Naive thymus-derived CD4-positive, alpha-beta T cell (primary cell): ENCODE measurements around the gene SHOX. TPM values are rescaled to one million over a fixed set of nuclear protein-coding genes. Genes with fewer than 3 reads are reported as not detected.

Source experiments
- ATAC-seq: fragments of 150-1000 bp; cut with Tn5 transposase; 2 replicates; pipeline ENCODE4 v1.10.0; 2021; ENCODE audit warnings: mild to moderate bottlenecking, moderate library complexity
- CTCF ChIA-PET: fragments of 350-600 bp; sonication (Branson Sonifier 250); formaldehyde crosslinking; loops from one replicate; lab custom pipeline; 2021; ENCODE audit warnings: antibody characterized with exemption; lab: Charles Lee
- POLR2A ChIA-PET: fragments of 350-600 bp; sonication (Branson Sonifier 250); formaldehyde crosslinking; loops from one replicate; lab custom pipeline; 2021; ENCODE audit warnings: antibody characterized with exemption, inconsistent platforms; lab: Charles Lee
- DNase-seq, 9 donors: peaks; one replicate each; pipeline versions ENCODE4 v3.0.0 to v3.0.0-alpha.2; 2020 to 2022; ENCODE audit warnings: mixed read lengths in 1 of 9
- H3K27ac ChIP-seq: one replicate; pipeline ENCODE4 v1.7.0; 2013; ENCODE audit warnings: mild to moderate bottlenecking, low read depth, low read length, moderate library complexity
- H3K27me3 ChIP-seq, 2 donors: one replicate each; pipeline ENCODE4 v1.7.0; 2013; ENCODE audit warnings: low read length in 2 of 2, mild to moderate bottlenecking in 2 of 2, moderate library complexity in 2 of 2; ENCODE audit not compliant: control insufficient read depth in 2 of 2, insufficient read depth in 2 of 2
- H3K36me3 ChIP-seq, 3 experiments: 1 replicate in 2 of 3; 2 replicates in 1 of 3; pipeline ENCODE4 v1.7.0; 2013; ENCODE audit warnings: low read length in 3 of 3, mild to moderate bottlenecking in 3 of 3, moderate library complexity in 1 of 3; ENCODE audit not compliant: insufficient read depth in 3 of 3, control insufficient read depth in 2 of 3
- H3K4me1 ChIP-seq, 2 donors: one replicate each; pipeline ENCODE4 v1.7.0; 2013; ENCODE audit warnings: low read length in 2 of 2, mild to moderate bottlenecking in 2 of 2, moderate library complexity in 1 of 2; ENCODE audit not compliant: control insufficient read depth in 2 of 2, insufficient read depth in 2 of 2
- H3K4me3 ChIP-seq: 2 replicates; pipeline ENCODE4 v1.7.0; 2013; ENCODE audit warnings: mild to moderate bottlenecking, low read length
- H3K9me3 ChIP-seq, 3 experiments: 1 replicate in 2 of 3; 2 replicates in 1 of 3; pipeline ENCODE4 v1.7.0; 2013; ENCODE audit warnings: low read length in 3 of 3; ENCODE audit not compliant: control insufficient read depth in 2 of 3
- H3K27ac Mint-ChIP-seq, 9 donors: one replicate each; pipeline ENCODE4 v1.8.0; 2020 to 2022; ENCODE audit warnings: mixed read lengths in 9 of 9, mild to moderate bottlenecking in 8 of 9, moderate library complexity in 5 of 9, inconsistent platforms in 2 of 9
- H3K27me3 Mint-ChIP-seq, 5 donors: one replicate each; pipeline ENCODE4 v1.8.0; 2021 to 2022; ENCODE audit warnings: mixed read lengths in 5 of 5, mild to moderate bottlenecking in 1 of 5
- H3K36me3 Mint-ChIP-seq, 5 donors: one replicate each; pipeline ENCODE4 v1.8.0; 2020 to 2022; ENCODE audit warnings: mixed read lengths in 5 of 5, mild to moderate bottlenecking in 3 of 5, inconsistent platforms in 1 of 5
- H3K4me1 Mint-ChIP-seq, 7 donors: one replicate each; pipeline ENCODE4 v1.8.0; 2020 to 2022; ENCODE audit warnings: mixed read lengths in 7 of 7, mild to moderate bottlenecking in 3 of 7, inconsistent platforms in 1 of 7
- H3K4me3 Mint-ChIP-seq, 10 donors: one replicate each; pipeline ENCODE4 v1.8.0; 2020 to 2022; ENCODE audit warnings: mild to moderate bottlenecking in 10 of 10, mixed read lengths in 10 of 10, moderate library complexity in 6 of 10, inconsistent platforms in 2 of 10
- H3K9me3 Mint-ChIP-seq, 11 donors: one replicate each; pipeline ENCODE4 v1.8.0; 2020 to 2022; ENCODE audit warnings: mixed read lengths in 11 of 11, mild to moderate bottlenecking in 4 of 11, inconsistent platforms in 1 of 11, moderate library complexity in 1 of 11
- intact Hi-C, 2 donors: fragments of 100-400 bp; cut with micrococcal nuclease; formaldehyde crosslinking; loops; one replicate each; pipeline ENCODE4 v1.15.1; 2023
- polyA plus RNA-seq, 2 donors: library from polyadenylated mRNA; unstranded; fragments of 300-500 nt; fragmentation: Illumina TruSeq; gene quantifications; one replicate each; pipeline ENCODE4 v1.2.3, GENCODE V29; 2021
- total RNA-seq, 6 experiments: library from RNA in 5 of 6; stranded (reverse) in 5 of 6; gene quantifications; 1 replicate in 5 of 6; 2 replicates in 1 of 6; pipeline ENCODE4 v1.2.3 and lab custom pipeline; 2021 to 2026

The SHOX gene
- total and polyA plus RNA-seq, 7 experiments from 2014 or later = not detected

DNA sequence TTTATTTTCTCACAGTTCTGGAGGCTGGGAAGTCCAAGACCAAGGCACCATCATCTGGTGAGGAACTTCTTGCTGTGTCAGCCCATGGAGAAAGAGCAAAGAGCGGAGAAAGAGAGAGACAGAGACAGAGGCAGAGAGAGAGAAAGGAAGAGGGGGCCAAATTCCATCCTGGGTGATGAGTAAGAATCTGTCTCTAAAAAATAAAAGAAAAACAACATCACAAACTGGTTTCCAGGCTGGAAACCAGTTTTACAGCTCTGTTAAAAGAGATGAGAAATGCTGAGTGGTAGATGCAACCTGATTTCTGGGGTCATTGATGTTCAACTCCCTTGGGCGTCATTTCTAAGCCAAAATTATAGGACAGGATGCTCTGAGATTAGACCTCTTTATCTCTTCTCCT lies 72.9 kb downstream of the SHOX start:
- DNase-seq = no peak
- POLR2A ChIA-PET = no interaction called here

DNA sequence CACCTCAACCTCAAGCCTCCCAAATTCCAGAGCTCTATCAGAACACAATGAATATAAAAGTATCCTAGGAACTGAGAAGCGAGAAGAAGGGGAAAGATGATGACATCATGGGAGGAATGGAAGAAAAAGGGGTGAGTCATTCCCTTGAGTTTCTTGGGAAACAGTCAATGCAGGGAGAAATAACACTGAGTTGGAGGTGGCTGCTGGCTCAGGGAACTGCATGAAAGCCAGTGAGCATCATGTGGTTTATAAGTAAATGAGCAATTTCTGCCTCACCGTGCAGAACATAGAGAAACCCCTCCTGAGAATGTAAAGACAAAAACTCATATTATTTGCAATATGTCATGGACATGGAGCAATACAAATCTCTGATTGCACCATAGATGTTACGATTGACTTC lies 73.3 kb downstream of the SHOX start:
- DNase-seq (no peak), ATAC-seq (no peak)
- Histone ChIP-seq H3K27me3 (no peaks in the 10 kb centered on the region), H3K4me1 (no peaks in the 10 kb centered on the region), H3K9me3 (peaks cover 0 to 10% (median 0%) of the 10 kb centered on the region in 3 experiments), H3K27ac (no peak overlapping the region), H3K36me3 (no peaks in the 10 kb centered on the region), H3K4me3 (no peak overlapping the region)
- Mint-ChIP-seq H3K36me3 (peaks cover 0 to 4% (median 0%) of the 10 kb centered on the region in 5 donors), H3K4me3 (no peak overlapping the region), H3K27me3 (peaks cover 0 to 15% (median 10%) of the 10 kb centered on the region in 5 donors), H3K27ac (no peak overlapping the region), H3K4me1 (no peaks in the 10 kb centered on the region), H3K9me3 (peaks cover 8 to 63% (median 19%) of the 10 kb centered on the region in 11 donors)
- CTCF ChIA-PET = no interaction called here
- POLR2A ChIA-PET = no interaction called here
- intact Hi-C loops = no loop called here

More for the DNA sequence above, 72.9 kb downstream of the SHOX start:
- Mint-ChIP-seq H3K4me3 (no peak overlapping the region), H3K9me3 (peaks cover 11 to 66% (median 19%) of the 10 kb centered on the region in 11 donors), H3K27me3 (peaks cover 0 to 19% (median 12%) of the 10 kb centered on the region in 5 donors), H3K36me3 (peaks cover 0 to 4% (median 0%) of the 10 kb centered on the region in 5 donors), H3K4me1 (peaks cover 0 to 3% (median 0%) of the 10 kb centered on the region in 7 donors), H3K27ac (no peak overlapping the region)
- H3K9me3 ChIP-seq = peaks cover 0 to 10% (median 0%) of the 10 kb centered on the region in 3 experiments
- no peaks in the 10 kb centered on the region for H3K4me1 ChIP-seq
- H3K27me3 ChIP-seq = no peaks in the 10 kb centered on the region
- H3K36me3 ChIP-seq = no peaks in the 10 kb centered on the region
- ATAC-seq = no peak
- H3K27ac ChIP-seq = no peak overlapping the region
- CTCF ChIA-PET = no interaction called here
- intact Hi-C loops = no loop called here
- H3K4me3 ChIP-seq = no peak overlapping the region

Other genes starting within 250 kb of the SHOX start
- 10 to 100 TPM; 24.9 to 53.5 (median 32.5) TPM for gene PPP2R3B, start 243.9 kb upstream of the SHOX start, total RNA-seq
- gene PPP2R3B, start 243.9 kb upstream of the SHOX start, polyA plus RNA-seq = 10 to 100 TPM in 1 of 2 donors, 1 to 10 TPM in 1; 7.3 to 13.8 TPM